Gastrocnemius medialis (tissue), 4 donors: Measurements from ENCODE around the gene ITPK1. TPM values are rescaled to one million over a fixed set of nuclear protein-coding genes. Genes with fewer than 3 reads are reported as not detected.

ENCODE experiments used
- ATAC-seq, 2 donors: fragments of 150-250 bp; one replicate each; pipeline ENCODE4 v1.9.1; 2016
- DNase-seq, 2 donors: peaks; one replicate each; pipeline ENCODE4 v3.0.0-alpha.2; 2019
- H3K27ac ChIP-seq, 4 donors: fragments of 200-600 bp; sonication (generic); 1 replicate in 1 of 4; 2 replicates in 3 of 4; pipeline ENCODE4 v1.5.1; 2016 to 2018; ENCODE audit warnings: mild to moderate bottlenecking in 2 of 4, moderate library complexity in 1 of 4
- H3K27me3 ChIP-seq, 3 donors: fragments of 200-600 bp; sonication (generic) in 2 of 3; 1 replicate in 1 of 3; 2 replicates in 2 of 3; pipeline versions ENCODE4 v1.5.1 to v1.6.0; 2016 to 2019; ENCODE audit warnings: mild to moderate bottlenecking in 1 of 3, moderate library complexity in 1 of 3
- H3K36me3 ChIP-seq, 2 donors: fragments of 200-600 bp; sonication (generic) in 1 of 2; one replicate each; pipeline ENCODE4 v1.5.1; 2017 to 2018
- H3K4me1 ChIP-seq, 2 donors: fragments of 200-600 bp; sonication (generic) in 1 of 2; one replicate each; pipeline ENCODE4 v1.5.1; 2016 to 2017; ENCODE audit warnings: mild to moderate bottlenecking in 2 of 2
- H3K4me3 ChIP-seq, 4 donors: fragments of 200-600 bp; sonication (generic) in 3 of 4; 1 replicate in 1 of 4; 2 replicates in 3 of 4; pipeline ENCODE4 v1.5.1; 2016 to 2019; ENCODE audit warnings: mild to moderate bottlenecking in 2 of 4
- H3K9me3 ChIP-seq, 3 donors: fragments of 200-600 bp; sonication (generic) in 2 of 3; 1 replicate in 1 of 3; 2 replicates in 2 of 3; pipeline ENCODE4 v1.5.1; 2016 to 2019
- POLR2A ChIP-seq, 2 donors: fragments of 450-650 bp; IDR thresholded peaks; one replicate each; pipeline ENCODE4 v1.6.1; 2017; ENCODE audit warnings: antibody characterized with exemption in 2 of 2, mild to moderate bottlenecking in 2 of 2, moderate library complexity in 2 of 2
- in situ Hi-C, 4 donors: fragments of 200-750 bp; cut with MboI; loops; one replicate each; pipeline versions ENCODE4 v1.15.0 to v1.8.0; 2017; ENCODE audit warnings: low sequenced_read_pairs in 4 of 4
- intact Hi-C: fragments of 100-400 bp; cut with DNase I; formaldehyde crosslinking; loops from one replicate; pipeline ENCODE4 v1.15.1; 2023; ENCODE audit warnings: low total_unique reads
- total RNA-seq, 4 donors: library from RNA; depleted of rRNA; stranded (reverse); fragments of >200 nt; gene quantifications; one replicate each; pipeline versions ENCODE4 v1.1.0 to v1.2.3, GENCODE V29; 2016
- TF ChIP-seq, protein P1 (sequence below), 5 experiments: fragments of 450-650 bp in 3 of 5; fragments of 200-600 bp in 2 of 5; sonication (generic) in 2 of 5; IDR thresholded peaks in 4 of 5; conservative IDR thresholded peaks in 1 of 5; 1 replicate in 4 of 5; 2 replicates in 1 of 5; pipeline ENCODE4 v1.5.1; 2016 to 2019; ENCODE audit warnings: antibody characterized with exemption in 5 of 5, mild to moderate bottlenecking in 3 of 5, moderate library complexity in 3 of 5

The ITPK1 gene
- total RNA-seq, 4 donors from 2014 or later: 49.7 to 80.1 (median 53.6) TPM

DNA sequence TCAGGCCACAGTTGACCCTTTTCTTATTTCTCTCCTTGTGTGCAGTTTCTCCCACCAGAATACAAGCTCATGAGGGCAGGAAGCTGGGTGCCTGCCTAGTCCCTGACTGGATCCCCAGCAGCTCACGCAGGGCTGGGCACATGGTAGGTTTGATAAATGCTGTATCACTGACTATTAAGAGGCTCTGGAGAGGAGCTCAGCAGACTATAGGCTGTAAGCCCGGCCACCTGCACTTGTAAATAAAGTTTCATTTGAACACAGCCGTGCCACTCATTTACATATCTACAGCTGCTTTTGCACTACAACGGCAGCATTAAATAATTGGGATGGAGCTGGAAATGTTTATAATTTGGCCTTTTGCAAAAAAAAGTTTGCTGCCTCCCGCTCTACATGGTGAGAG lies 160.8 kb downstream of the ITPK1 start:
- Histone ChIP-seq H3K27ac (no peak overlapping the region), H3K4me3 (no peak overlapping the region), H3K36me3 (peaks cover 0 to 9% of the 10 kb centered on the region in 2 donors), H3K4me1 (peaks cover 0 to 3% of the 10 kb centered on the region in 2 donors), H3K27me3 (no peaks in the 10 kb centered on the region), H3K9me3 (no peaks in the 10 kb centered on the region)
- no peak for ATAC-seq
- TF ChIP-seq, protein P1, sequence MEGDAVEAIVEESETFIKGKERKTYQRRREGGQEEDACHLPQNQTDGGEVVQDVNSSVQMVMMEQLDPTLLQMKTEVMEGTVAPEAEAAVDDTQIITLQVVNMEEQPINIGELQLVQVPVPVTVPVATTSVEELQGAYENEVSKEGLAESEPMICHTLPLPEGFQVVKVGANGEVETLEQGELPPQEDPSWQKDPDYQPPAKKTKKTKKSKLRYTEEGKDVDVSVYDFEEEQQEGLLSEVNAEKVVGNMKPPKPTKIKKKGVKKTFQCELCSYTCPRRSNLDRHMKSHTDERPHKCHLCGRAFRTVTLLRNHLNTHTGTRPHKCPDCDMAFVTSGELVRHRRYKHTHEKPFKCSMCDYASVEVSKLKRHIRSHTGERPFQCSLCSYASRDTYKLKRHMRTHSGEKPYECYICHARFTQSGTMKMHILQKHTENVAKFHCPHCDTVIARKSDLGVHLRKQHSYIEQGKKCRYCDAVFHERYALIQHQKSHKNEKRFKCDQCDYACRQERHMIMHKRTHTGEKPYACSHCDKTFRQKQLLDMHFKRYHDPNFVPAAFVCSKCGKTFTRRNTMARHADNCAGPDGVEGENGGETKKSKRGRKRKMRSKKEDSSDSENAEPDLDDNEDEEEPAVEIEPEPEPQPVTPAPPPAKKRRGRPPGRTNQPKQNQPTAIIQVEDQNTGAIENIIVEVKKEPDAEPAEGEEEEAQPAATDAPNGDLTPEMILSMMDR (IDR thresholded peaks at IDR 0.05 in 4 of 5, conservative IDR thresholded peaks at IDR 0.05 in 1 of 5): no peak
- TF ChIP-seq POLR2A (IDR thresholded peaks at IDR 0.05): no peak
- intact Hi-C loops: loop anchor here (5.0 kb wide), 2 partner anchors 97 to 377 kb away; partner anchors contain the start of gene BTBD7
- no peak for DNase-seq
- in situ Hi-C loops: loop anchor here (5.0 to 10.0 kb wide), 3 partner anchors 180 to 187 kb away; no protein-coding TSS in a partner anchor

GRCh38 chr14:92953526-92953925 lies 162.2 kb downstream of the ITPK1 start:
- Histone ChIP-seq H3K27me3 (no peaks in the 10 kb centered on the region), H3K27ac (no peak overlapping the region), H3K36me3 (peaks cover 0 to 9% of the 10 kb centered on the region in 2 donors), H3K9me3 (no peaks in the 10 kb centered on the region), H3K4me3 (no peak overlapping the region), H3K4me1 (peaks cover 0 to 3% of the 10 kb centered on the region in 2 donors)
- ATAC-seq: no peak
- no peak for DNase-seq
- intact Hi-C loops: loop anchor here (5.0 kb wide), 2 partner anchors 99 to 379 kb away; partner anchors contain the start of gene BTBD7
- TF ChIP-seq POLR2A (IDR thresholded peaks at IDR 0.05): no peak
- TF ChIP-seq, protein P1 (IDR thresholded peaks at IDR 0.05 in 4 of 5, conservative IDR thresholded peaks at IDR 0.05 in 1 of 5): no peak
- in situ Hi-C loops: loop anchor here (5.0 to 10.0 kb wide), 3 partner anchors 181 to 189 kb away; no protein-coding TSS in a partner anchor

DNA sequence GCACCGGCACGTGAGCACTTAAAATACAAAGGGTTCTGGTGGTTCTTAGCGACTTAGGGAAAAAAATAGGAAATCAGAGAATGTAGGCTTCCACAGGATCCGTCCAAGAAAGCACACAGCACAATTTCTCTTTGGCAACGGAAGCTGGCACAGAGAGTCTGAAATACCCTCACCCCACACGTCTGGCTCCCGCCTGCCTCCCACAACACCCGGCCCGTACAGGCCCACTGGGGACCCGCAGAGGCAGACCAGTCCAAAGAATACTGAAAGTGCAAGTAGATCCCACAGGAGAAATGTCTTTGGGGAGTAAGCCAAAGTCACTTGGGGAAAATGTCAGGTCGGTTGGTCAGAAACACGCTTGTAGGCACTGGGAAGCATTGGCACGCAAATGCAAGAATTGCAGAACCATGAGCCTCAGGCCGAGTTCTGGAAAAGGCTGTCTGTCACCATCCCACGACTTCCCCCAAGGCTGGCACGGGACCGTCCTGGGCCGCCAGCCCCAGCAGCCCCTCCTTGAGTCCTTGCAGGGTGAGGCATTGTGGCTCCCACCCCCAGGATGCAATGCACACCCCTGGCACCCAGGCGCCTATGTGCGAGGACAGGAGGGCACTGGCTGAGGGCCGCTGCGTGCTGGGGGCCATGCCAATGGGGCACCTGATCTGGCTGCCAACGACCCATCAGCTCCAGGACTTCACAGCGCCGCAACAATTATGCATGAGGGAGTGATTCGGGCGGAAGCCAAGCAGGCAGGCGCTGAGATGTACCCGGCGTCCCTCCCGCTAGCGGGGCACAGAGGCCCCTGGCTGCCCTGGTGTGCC lies 163.0 kb downstream of the ITPK1 start:
- no peak for TF ChIP-seq POLR2A (IDR thresholded peaks at IDR 0.05)
- TF ChIP-seq, protein P1 (IDR thresholded peaks at IDR 0.05 in 4 of 5, conservative IDR thresholded peaks at IDR 0.05 in 1 of 5): no peak
- no peaks in the 10 kb centered on the region for H3K27me3 ChIP-seq
- H3K27ac ChIP-seq: no peak overlapping the region
- no peak for DNase-seq
- peaks cover 0 to 3% of the 10 kb centered on the region in 2 donors for H3K4me1 ChIP-seq
- H3K9me3 ChIP-seq: no peaks in the 10 kb centered on the region
- H3K4me3 ChIP-seq: no peak overlapping the region
- in situ Hi-C loops: loop anchor here (5.0 to 10.0 kb wide), 3 partner anchors 182 to 190 kb away; no protein-coding TSS in a partner anchor
- intact Hi-C loops: loop anchor here (1.0 to 5.0 kb wide), 4 partner anchors 100 to 380 kb away; partner anchors contain the start of genes BTBD7 and ITPK1
- ATAC-seq: no peak
- H3K36me3 ChIP-seq: peaks cover 0 to 3% of the 10 kb centered on the region in 2 donors

DNA sequence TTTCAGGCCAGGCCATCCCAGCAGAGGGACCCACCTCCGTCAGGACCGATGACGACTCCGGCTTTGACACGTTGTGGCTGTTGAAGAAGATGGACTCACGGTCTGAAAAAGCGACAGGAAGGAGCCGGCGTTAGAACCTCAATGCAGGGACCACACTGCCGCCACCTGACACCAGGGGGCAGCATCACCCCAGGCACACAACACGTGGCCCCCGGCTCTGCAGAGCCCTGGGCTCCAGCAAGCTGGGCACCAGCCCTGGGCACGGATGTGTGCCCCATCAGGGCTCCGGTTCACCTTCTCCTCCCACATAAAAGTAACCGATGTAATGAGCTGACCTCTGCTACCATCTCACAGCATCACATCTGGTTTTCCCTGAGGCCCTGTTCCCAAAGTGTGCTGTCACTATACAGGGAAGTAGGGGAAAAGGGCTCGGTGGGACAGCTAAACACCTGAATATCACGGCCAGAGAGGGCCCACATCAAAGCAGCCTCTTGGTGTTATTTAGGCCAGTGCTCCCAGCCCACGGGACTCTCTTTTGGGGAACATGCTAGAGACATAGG lies 163.7 kb downstream of the ITPK1 start:
- no peaks in the 10 kb centered on the region for H3K36me3 ChIP-seq
- H3K27ac ChIP-seq: no peak overlapping the region
- intact Hi-C loops: loop anchor here (1.0 to 5.0 kb wide), 4 partner anchors 100 to 380 kb away; partner anchors contain the start of genes BTBD7 and ITPK1
- no peak overlapping the region for H3K4me3 ChIP-seq
- H3K9me3 ChIP-seq: no peaks in the 10 kb centered on the region
- DNase-seq: peak; percentile 39 to 55
- peak; percentile 79 to 86 for ATAC-seq
- in situ Hi-C loops: loop anchor here (5.0 to 10.0 kb wide), 3 partner anchors 183 to 190 kb away; no protein-coding TSS in a partner anchor
- peaks cover 0 to 3% of the 10 kb centered on the region in 2 donors for H3K4me1 ChIP-seq
- TF ChIP-seq POLR2A (IDR thresholded peaks at IDR 0.05): no peak
- TF ChIP-seq, protein P1 (IDR thresholded peaks at IDR 0.05 in 4 of 5, conservative IDR thresholded peaks at IDR 0.05 in 1 of 5): peak; percentile 81 to 95 (median 93)
- no peaks in the 10 kb centered on the region for H3K27me3 ChIP-seq
